Left colon (tissue), 2 donors: ENCODE data around the gene SHH. TPM values are rescaled to one million over a fixed set of nuclear protein-coding genes. Genes with fewer than 3 reads are reported as not detected.

Experiments
- ATAC-seq: fragments of 200-7000 bp; cut with Tn5 transposase; one replicate; pipeline ENCODE4 v1.9.1; 2020; ENCODE audit warnings: mild to moderate bottlenecking, moderate library complexity
- DNase-seq, 2 donors: peaks; one replicate each; pipeline ENCODE4 v3.0.0-alpha.2; 2020
- intact Hi-C, 2 donors: fragments of 100-400 bp; cut with DNase I in 1 of 2; cut with micrococcal nuclease in 1 of 2; formaldehyde crosslinking; loops; one replicate each; pipeline versions ENCODE4 v1.11.2 to v1.14.0; 2022; cut with DNase I, micrococcal nuclease
- long read RNA-seq: library from polyadenylated mRNA; unstranded; transcript quantifications from one replicate; pipeline ENCODE4 v2.0.0, GENCODE V29; 2021
- total RNA-seq, 2 donors: library from RNA; stranded (reverse); fragmentation: NEBNext Ultra II Directional; extraction: Animal tissue kit (Norgen Biotek cat#: 25700); gene quantifications; one replicate each; pipeline ENCODE4 v1.2.1, GENCODE V29; 2021
- donor health status: DM: no; HTN: no; CAD: no.
- donor health status: DM: yes; HTN: yes; CAD: no.

SHH gene
- total RNA-seq: 1 to 10 TPM; 3.4 to 9.4 TPM
- long read RNA-seq: 0 reads

DNA sequence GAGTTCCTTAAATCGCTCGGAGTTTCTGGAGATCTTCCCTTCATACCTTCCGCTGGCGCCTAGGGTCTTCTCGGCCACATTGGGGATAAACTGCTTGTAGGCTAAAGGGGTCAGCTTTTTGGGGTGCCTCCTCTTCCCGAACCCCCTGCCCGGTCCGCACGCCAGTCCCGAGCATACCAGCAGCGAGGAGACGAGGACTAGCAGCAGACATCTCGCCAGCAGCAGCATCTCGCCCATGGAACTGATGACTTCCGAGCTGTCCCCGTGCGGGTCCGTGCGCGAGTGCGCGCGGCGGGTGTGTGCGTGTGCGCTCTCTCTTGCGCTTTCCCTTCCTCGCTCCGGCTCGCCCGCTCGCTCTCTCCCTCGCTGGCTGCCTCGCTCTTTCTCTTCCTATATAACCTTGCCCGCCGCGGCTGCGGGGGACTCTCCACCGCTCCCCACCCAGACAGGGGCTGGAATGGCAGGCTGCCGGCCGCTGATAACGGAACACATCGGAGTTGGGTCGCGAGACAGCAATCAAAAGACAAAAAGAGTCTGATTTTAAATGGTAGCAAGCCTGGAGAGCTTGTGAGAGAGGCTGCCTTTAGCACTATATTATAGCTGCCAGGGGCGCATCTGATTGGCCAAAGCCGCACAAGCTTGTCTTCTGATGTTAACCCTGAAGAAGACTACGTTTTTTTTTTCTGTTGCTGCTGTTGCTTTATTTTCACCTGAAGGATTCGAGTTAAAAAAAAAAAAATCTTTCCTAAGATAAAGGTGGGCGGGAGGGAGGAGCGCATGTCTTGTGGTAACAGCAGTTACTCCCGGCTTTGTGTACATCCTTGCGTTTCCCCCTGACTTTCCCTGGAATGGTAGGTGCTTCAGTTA is at the start of gene SHH:
Gene SHH (minus strand): TSS at position 569 of the 867 bp plus-strand sequence. CDS start 341 bp downstream, at position 228.
- intact Hi-C loops: no loop called here
- ATAC-seq (no peak), DNase-seq (peak in 1 of 2 donors; percentile 27)

DNA sequence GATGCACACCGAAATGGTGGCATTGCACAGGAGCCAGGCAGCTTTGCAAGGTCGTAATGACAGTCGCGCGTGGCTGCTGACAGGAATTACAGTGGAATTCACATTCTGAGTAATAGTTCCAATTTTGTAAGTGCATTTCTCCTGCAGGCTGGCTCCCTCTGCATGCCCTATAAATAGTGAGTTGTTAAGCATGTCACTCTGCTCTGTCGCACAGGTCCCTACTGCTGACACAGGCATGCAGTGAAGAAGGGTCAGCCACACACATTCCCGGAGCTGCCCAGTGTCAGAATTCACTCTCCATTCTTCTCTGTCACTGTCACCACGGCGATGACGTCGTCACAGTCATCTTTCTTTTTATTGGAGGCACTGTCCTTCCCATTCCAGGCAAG is 49.2 kb upstream of the SHH start:
- DNase-seq (no peak), ATAC-seq (peak; percentile 28)
- intact Hi-C loops: no loop called here

DNA sequence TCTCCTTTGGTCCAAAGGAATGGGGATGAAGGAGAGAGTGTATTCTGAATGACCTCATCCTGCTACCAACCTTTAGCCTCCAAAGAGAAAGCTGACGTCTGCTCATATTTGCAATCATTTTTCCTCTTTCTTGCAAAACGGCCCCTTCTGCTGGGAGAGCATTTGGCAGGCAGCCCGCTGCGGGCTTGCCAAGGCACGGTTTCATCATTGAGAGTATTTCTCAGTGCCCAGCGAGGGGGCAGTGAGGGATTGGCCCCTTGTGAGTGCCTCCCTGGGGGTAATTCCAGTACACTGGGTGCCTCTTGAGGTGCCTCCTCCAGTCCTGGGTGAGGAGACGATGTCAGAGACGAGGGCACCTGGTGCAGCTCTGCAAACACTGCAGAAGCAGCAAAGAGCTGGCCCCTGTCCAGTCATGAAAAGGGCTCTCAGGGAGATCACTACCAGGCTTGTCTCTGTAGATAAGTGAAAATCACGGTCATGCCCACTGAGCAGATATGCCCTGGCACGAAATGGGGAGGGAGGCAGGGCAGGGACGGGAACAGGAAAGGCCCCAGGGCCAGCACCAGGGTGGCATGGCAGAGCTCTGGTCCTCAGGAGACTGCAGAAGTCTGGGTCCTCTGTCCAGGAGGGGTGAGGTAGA is 48.7 kb upstream of the SHH start:
- ATAC-seq (peak; percentile 49), DNase-seq (no peak)
- intact Hi-C loops: no loop called here

DNA sequence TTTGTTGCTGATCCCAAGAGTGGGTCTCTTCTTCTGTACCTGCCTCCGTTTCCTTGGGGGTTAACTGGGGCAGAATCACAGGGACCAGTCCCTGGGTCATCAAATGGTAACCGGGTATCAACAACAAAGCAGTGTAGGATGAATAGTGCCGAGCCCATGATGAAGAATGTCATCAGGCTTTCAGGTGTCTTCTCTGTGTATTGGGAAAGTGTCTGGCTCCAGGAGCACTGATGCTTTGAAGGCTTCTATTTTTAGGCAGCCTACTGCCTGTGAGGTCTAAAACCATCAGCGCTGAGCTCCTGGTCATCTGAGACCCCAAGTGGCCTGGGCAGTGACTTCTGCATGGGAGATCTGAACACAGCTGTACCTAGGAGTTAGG is 48.2 kb upstream of the SHH start:
- intact Hi-C loops: no loop called here
- DNase-seq (no peak), ATAC-seq (no peak)

DNA sequence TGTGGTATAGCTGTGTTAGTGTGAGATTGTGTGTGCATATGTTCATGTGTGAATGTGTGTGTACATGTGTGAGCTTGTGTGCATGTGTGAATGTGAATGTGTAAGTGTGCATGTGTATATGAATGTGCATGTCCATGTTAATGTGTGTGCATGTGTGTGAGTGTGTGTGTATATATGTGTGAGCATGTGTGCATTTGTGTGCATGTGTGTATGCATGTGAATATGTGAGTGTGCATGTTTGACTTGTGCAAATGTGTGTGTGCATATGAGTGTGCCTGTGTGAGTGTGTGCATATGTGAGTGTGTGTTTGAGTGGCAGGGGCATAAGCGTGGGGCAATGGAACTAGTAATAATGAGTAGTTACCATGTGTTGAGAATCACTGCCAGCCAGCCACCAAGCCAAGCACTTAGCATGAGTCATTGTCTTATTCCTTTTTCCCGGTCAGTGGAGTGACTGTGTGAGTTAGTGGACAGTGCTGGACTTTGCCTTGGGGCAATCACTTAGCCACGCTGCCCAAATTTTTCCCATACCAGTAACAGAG is 46.3 kb upstream of the SHH start:
- ATAC-seq: peak; percentile 27
- DNase-seq: no peak

GRCh38 chr7:155857141-155857540 is 44.9 kb upstream of the SHH start:
- intact Hi-C loops: no loop called here
- ATAC-seq: no peak
- DNase-seq: no peak

More for the DNA sequence above, 46.3 kb upstream of the SHH start:
- intact Hi-C loops: no loop called here

DNA sequence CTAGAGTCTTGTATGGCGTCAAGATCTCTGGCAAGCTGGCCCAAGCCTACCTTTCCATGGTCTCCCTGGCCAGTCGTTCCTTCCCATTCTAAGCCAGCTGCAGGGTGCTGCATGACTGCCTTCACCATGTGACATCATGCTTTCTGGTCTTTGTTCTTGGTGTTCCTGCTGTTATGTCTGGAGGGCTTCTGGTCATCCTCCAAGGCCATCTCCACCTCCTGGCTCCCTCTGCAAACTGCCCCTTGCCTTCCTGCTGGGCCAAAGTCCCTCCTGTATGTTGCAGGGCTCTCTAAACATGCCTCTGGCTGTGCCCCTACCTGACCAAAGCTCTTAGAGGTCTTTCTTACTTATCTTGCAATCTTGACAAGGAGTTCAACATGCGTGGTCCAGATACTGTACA is 44.4 kb upstream of the SHH start:
- DNase-seq (no peak), ATAC-seq (no peak)
- intact Hi-C loops: no loop called here

DNA sequence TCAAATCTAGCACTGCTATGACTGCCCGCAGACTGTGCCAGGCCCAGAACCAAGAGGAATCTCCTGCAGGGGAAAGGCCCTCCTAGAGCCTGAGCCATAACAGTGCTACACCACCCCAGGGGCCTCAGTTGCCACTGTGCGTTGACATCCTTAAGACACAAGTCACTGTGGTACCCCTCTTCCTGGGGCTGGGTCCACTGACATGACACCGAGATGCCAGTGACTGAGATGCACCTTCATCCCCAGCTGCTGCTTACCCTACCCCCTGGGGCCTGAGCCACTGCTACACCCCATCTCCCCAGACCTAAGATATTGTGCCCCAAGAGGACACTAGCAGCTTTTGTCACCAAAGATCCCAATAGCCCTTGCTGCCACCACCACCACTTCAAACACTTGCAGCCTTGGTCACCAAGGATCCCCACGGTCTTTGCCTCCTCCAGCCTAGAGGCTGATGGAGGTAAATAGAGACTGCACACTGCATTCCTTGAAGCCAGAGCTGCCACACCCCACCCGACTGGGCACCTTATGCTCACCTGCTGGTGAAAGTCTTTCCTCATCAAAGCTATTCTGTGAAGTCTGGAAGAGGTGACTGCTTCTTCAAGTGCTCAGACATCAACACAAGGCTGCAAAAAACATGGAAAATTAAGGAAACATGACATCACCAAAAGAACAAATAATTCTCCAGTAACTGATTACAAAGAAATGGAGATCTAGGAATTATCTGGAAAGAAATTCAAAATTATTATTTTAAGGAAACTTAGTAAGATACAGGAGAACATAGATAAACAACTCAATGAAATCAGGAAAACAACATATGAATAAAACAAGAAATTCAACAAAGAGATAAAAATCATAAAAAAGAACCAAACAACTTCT is 40.4 kb upstream of the SHH start:
- intact Hi-C loops: no loop called here
- DNase-seq (no peak), ATAC-seq (peak; percentile 37)

DNA sequence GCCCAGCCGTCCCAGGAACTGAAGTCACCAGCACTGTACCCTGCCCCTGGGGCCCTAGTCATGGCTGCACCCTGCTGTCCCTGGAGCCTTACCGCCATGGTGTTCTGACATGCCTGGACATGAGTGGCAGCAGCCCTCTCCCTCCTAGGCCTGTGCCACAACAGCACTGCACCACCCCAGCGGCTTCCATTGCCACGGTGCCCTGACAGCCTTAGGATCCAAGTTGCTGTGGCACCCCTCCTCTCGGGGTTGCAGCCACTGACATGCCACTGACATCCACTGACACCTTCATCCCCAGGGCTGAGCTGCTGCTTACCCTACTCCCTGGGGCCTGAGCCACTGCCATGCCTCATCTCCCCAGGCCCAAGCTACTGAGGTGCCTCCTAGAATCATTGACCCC is 39.6 kb upstream of the SHH start:
- DNase-seq: no peak
- ATAC-seq: no peak
- intact Hi-C loops: no loop called here

GRCh38 chr7:155850766-155851678 is 38.8 kb upstream of the SHH start:
- no peak for ATAC-seq
- intact Hi-C loops: no loop called here
- no peak for DNase-seq

GRCh38 chr7:155850001-155850436 is 37.8 kb upstream of the SHH start:
- intact Hi-C loops: no loop called here
- DNase-seq (no peak), ATAC-seq (no peak)

GRCh38 chr7:155848691-155849669 is 36.7 kb upstream of the SHH start:
- intact Hi-C loops: no loop called here
- DNase-seq (peak; percentile 41 to 47), ATAC-seq (peak; percentile 78)

DNA sequence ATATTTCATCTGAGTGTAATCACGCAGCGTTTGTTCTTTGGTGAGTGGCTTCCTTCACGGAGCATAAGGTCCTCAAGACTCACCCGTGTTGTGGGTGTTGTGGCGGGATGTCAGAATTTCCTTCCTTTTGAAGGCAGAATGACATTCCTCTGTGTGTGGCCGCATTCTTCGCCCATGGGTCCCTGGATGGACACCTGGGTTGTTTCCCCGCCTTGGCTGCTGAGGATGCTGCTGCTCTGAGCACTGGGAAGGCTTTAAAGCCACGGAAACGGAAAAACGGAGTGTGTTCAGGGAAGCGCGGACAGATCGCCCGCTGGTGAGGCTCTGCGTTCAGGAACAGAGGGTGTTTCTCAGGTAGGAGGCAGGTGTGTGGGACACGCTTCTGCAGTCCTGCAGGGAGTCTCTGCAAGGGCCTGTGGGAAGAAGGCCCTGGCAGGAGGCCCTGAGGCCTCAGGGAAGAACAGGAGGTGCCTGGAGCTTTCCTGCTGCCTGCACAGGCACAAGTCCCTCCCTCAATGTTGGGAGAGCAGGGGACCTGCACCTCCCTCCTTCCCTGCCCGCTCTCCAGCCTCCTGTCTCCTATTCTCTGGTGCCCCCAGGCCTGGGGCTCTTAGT is 35.7 kb upstream of the SHH start:
- intact Hi-C loops: no loop called here
- DNase-seq (no peak), ATAC-seq (no peak)

GRCh38 chr7:155846936-155847335 is 34.7 kb upstream of the SHH start:
- DNase-seq: no peak
- no peak for ATAC-seq
- intact Hi-C loops: no loop called here

DNA sequence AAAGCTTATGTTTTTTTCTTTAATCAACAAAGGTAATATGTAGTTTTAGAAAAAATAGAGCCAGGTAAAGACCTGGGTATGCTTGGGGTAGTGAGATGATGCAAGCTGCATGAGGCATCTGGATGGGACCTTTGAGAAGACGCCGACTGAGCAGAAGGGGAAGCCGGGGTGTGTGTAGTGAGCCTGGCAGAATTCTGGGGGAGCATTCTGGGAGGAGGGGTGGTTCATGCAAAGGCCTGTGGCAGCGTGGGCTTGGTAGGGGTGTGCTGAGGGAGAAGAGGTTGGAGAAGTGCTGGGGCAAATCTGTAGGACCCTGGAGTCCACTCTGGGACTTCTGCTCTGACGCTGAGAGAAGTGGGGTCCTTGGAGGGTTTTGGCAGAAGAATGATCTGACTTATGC is 33.9 kb upstream of the SHH start:
- no peak for ATAC-seq
- DNase-seq: no peak
- intact Hi-C loops: no loop called here

DNA sequence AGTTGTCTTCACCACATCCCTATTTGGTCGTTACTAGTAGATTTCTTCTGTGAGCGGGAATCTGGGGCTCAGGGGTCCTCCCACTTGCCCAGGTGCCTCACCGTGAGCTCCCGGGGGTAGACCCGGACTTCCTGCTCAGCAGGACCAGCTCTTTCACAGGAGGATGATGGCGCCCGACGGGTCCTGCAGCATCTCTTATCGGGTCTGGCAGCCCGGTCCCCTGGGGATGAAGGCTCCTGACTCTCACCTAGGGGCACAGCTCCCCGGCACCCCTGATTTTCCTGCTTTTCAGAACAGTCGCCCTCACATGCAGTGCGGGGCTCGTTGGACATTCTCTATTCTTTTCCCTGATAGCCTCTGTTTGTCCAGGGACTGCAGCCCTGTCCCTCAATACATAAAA is 33.0 kb upstream of the SHH start:
- intact Hi-C loops: no loop called here
- DNase-seq: no peak
- no peak for ATAC-seq

GRCh38 chr7:155844526-155844925 is 32.3 kb upstream of the SHH start:
- ATAC-seq (no peak), DNase-seq (no peak)
- intact Hi-C loops: no loop called here
